Panc1 (cell line): ENCODE measurements around the gene PABPN1.

Experiments used
- POLR2AphosphoS5 ChIP-seq: IDR thresholded peaks from 2 replicates; pipeline ENCODE4 v1.6.1; 2012; ENCODE audit warnings: mild to moderate bottlenecking, low read depth, low read length, moderate library complexity
- SIN3A ChIP-seq: IDR thresholded peaks from 2 replicates; pipeline ENCODE4 v1.6.1; 2012; ENCODE audit warnings: low read depth, mild to moderate bottlenecking, low read length, moderate library complexity, borderline replicate concordance; ENCODE audit not compliant: insufficient read depth
- TCF7L2 ChIP-seq: IDR thresholded peaks from 2 replicates; pipeline ENCODE4 v1.6.1; 2011; ENCODE audit warnings: mild to moderate bottlenecking, low read depth, low read length, inconsistent platforms
- TF ChIP-seq, protein P1 (sequence below): fragments of 450-650 bp; IDR thresholded peaks from 2 replicates; pipeline ENCODE4 v1.5.1; 2017; ENCODE audit warnings: mild to moderate bottlenecking
- TF ChIP-seq, protein P2 (sequence below), 2 experiments: IDR thresholded peaks; 2 replicates each; pipeline ENCODE4 v1.6.1; 2011 to 2012; ENCODE audit warnings: low read depth in 2 of 2, control low read depth in 1 of 2, low read length in 1 of 2, mild to moderate bottlenecking in 1 of 2, moderate library complexity in 1 of 2; ENCODE audit not compliant: insufficient read depth in 1 of 2

DNA sequence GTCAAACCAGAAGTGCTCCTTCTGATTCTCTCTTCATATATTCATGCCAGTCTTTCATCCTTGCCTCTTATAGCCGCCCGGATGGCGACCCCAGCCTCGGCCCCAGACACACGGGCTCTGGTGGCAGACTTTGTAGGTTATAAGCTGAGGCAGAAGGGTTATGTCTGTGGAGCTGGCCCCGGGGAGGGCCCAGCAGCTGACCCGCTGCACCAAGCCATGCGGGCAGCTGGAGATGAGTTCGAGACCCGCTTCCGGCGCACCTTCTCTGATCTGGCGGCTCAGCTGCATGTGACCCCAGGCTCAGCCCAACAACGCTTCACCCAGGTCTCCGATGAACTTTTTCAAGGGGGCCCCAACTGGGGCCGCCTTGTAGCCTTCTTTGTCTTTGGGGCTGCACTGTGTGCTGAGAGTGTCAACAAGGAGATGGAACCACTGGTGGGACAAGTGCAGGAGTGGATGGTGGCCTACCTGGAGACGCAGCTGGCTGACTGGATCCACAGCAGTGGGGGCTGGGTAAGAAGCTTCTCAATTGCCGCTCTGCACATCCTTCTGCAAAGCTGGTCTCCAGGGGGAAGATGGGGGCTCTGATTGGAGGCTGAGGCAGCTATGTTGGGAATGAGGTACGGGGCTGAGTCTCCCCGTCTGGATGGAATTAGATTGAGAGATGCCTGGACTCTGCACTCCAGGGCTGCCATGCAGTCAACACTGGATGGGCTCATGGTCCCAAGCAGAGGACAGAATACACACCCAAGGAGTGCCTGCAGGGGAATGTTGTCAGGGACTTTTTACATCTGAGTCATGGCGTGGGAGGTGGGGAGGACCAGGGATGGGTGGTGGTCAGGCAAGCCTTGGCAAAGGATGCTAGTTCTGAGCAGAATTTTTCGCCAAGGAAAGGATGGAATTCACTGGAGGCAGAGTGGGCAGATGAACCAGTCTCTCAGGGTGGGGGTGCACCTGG lies 13.3 kb upstream of the PABPN1 start:
- TF ChIP-seq, protein P1, sequence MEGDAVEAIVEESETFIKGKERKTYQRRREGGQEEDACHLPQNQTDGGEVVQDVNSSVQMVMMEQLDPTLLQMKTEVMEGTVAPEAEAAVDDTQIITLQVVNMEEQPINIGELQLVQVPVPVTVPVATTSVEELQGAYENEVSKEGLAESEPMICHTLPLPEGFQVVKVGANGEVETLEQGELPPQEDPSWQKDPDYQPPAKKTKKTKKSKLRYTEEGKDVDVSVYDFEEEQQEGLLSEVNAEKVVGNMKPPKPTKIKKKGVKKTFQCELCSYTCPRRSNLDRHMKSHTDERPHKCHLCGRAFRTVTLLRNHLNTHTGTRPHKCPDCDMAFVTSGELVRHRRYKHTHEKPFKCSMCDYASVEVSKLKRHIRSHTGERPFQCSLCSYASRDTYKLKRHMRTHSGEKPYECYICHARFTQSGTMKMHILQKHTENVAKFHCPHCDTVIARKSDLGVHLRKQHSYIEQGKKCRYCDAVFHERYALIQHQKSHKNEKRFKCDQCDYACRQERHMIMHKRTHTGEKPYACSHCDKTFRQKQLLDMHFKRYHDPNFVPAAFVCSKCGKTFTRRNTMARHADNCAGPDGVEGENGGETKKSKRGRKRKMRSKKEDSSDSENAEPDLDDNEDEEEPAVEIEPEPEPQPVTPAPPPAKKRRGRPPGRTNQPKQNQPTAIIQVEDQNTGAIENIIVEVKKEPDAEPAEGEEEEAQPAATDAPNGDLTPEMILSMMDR, result no peak
- TF ChIP-seq POLR2AphosphoS5 (no peak), TCF7L2 (no peak), SIN3A (no peak)
- TF ChIP-seq, protein P2, sequence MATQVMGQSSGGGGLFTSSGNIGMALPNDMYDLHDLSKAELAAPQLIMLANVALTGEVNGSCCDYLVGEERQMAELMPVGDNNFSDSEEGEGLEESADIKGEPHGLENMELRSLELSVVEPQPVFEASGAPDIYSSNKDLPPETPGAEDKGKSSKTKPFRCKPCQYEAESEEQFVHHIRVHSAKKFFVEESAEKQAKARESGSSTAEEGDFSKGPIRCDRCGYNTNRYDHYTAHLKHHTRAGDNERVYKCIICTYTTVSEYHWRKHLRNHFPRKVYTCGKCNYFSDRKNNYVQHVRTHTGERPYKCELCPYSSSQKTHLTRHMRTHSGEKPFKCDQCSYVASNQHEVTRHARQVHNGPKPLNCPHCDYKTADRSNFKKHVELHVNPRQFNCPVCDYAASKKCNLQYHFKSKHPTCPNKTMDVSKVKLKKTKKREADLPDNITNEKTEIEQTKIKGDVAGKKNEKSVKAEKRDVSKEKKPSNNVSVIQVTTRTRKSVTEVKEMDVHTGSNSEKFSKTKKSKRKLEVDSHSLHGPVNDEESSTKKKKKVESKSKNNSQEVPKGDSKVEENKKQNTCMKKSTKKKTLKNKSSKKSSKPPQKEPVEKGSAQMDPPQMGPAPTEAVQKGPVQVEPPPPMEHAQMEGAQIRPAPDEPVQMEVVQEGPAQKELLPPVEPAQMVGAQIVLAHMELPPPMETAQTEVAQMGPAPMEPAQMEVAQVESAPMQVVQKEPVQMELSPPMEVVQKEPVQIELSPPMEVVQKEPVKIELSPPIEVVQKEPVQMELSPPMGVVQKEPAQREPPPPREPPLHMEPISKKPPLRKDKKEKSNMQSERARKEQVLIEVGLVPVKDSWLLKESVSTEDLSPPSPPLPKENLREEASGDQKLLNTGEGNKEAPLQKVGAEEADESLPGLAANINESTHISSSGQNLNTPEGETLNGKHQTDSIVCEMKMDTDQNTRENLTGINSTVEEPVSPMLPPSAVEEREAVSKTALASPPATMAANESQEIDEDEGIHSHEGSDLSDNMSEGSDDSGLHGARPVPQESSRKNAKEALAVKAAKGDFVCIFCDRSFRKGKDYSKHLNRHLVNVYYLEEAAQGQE (IDR thresholded peaks at IDR 0.05; ENCODE audit: insufficient read depth in 1 of 2, low read depth in 2 of 2, low read length in 1 of 2), result no peak
